Body of pancreas (tissue), 4 donors: ENCODE results near the gene SVEP1. TPM values are rescaled to one million over a fixed set of nuclear protein-coding genes. Genes with fewer than 3 reads are reported as not detected.

Source experiments
- ATAC-seq: fragments of 150-250 bp; one replicate; pipeline ENCODE4 v1.9.1; 2016
- DNase-seq, 4 donors: peaks; one replicate each; pipeline ENCODE4 v3.0.0-alpha.2; 2019
- H3K27ac ChIP-seq, 4 donors: fragments of 200-600 bp; sonication (generic); 1 replicate in 3 of 4; 2 replicates in 1 of 4; pipeline versions ENCODE4 v1.5.1 to v1.6.1; 2016 to 2019; ENCODE audit warnings: mild to moderate bottlenecking in 1 of 4, mixed read lengths in 1 of 4, moderate library complexity in 1 of 4
- H3K27me3 ChIP-seq, 2 donors: fragments of 200-600 bp; sonication (generic); one replicate each; pipeline ENCODE4 v1.6.0; 2016; ENCODE audit warnings: mild to moderate bottlenecking in 1 of 2
- H3K36me3 ChIP-seq, 2 donors: fragments of 200-600 bp; sonication (generic); replicated peaks in 1 of 2; 2 replicates each; pipeline ENCODE4 v1.5.1; 2016; ENCODE audit warnings: low read depth in 2 of 2; ENCODE audit not compliant: insufficient read depth in 1 of 2
- H3K4me1 ChIP-seq: fragments of 200-600 bp; sonication (generic); one replicate; pipeline ENCODE4 v1.6.0; 2016
- H3K4me3 ChIP-seq, 2 donors: fragments of 200-600 bp; sonication (generic); 1 replicate in 1 of 2; 2 replicates in 1 of 2; pipeline ENCODE4 v1.5.1; 2016 to 2019
- H3K9me3 ChIP-seq, 3 donors: fragments of 200-600 bp; sonication (generic); 1 replicate in 2 of 3; 2 replicates in 1 of 3; pipeline ENCODE4 v1.5.1; 2016
- POLR2A ChIP-seq, 3 donors: fragments of 450-650 bp; IDR thresholded peaks; one replicate each; pipeline ENCODE4 v1.6.1; 2016; ENCODE audit warnings: antibody characterized with exemption in 3 of 3, mild to moderate bottlenecking in 2 of 3
- WGBS, 2 donors: methylation state at CpG; one replicate each; pipeline ENCODE4 v1.1.5; 2017; 5-methylcytosine and 5-hydroxymethylcytosine counted together
- intact Hi-C: fragments of 100-400 bp; cut with DNase I; formaldehyde crosslinking; loops from one replicate; pipeline ENCODE4 v1.15.1; 2023
- total RNA-seq, 2 donors: library from RNA; depleted of rRNA; stranded (reverse); fragments of >200 nt; gene quantifications; one replicate each; pipeline ENCODE4 v1.1.0, GENCODE V29; 2016
- TF ChIP-seq, protein P1 (sequence below), 7 experiments: fragments of 450-650 bp in 4 of 7; fragments of 200-600 bp in 3 of 7; sonication (generic) in 3 of 7; IDR thresholded peaks; one replicate each; pipeline ENCODE4 v1.5.1; 2016 to 2019; ENCODE audit warnings: antibody characterized with exemption in 7 of 7

Gene SVEP1
- total RNA-seq, 2 donors from 2014 or later, result 23.7 to 34.0 TPM

GRCh38 chr9:110580850-110581249, 1.3 kb upstream of the SVEP1 start:
- H3K9me3 ChIP-seq, result no peaks in the 10 kb centered on the region
- TF ChIP-seq, protein P1, sequence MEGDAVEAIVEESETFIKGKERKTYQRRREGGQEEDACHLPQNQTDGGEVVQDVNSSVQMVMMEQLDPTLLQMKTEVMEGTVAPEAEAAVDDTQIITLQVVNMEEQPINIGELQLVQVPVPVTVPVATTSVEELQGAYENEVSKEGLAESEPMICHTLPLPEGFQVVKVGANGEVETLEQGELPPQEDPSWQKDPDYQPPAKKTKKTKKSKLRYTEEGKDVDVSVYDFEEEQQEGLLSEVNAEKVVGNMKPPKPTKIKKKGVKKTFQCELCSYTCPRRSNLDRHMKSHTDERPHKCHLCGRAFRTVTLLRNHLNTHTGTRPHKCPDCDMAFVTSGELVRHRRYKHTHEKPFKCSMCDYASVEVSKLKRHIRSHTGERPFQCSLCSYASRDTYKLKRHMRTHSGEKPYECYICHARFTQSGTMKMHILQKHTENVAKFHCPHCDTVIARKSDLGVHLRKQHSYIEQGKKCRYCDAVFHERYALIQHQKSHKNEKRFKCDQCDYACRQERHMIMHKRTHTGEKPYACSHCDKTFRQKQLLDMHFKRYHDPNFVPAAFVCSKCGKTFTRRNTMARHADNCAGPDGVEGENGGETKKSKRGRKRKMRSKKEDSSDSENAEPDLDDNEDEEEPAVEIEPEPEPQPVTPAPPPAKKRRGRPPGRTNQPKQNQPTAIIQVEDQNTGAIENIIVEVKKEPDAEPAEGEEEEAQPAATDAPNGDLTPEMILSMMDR (IDR thresholded peaks at IDR 0.05), result no peak
- TF ChIP-seq POLR2A (IDR thresholded peaks at IDR 0.05), result no peak
- intact Hi-C loops, result no loop called here
- ATAC-seq (peak; percentile 77), DNase-seq (peak in 1 of 4 donors; percentile 25)
- no peaks in the 10 kb centered on the region for H3K27me3 ChIP-seq
- H3K4me3 ChIP-seq, result no peak overlapping the region
- no peaks in the 10 kb centered on the region for H3K36me3 ChIP-seq
- 32 to 38% methylated on average over 6 of the region's 6 CpGs for WGBS, 2 donors
- peaks cover 13% of the 10 kb centered on the region for H3K4me1 ChIP-seq
- H3K27ac ChIP-seq, result no peak overlapping the region

GRCh38 chr9:110579862-110580219, 300 bp upstream of the SVEP1 start:
- H3K27ac ChIP-seq, result peak overlapping the region in 2 of 4 donors; percentile 62 to 63

DNA sequence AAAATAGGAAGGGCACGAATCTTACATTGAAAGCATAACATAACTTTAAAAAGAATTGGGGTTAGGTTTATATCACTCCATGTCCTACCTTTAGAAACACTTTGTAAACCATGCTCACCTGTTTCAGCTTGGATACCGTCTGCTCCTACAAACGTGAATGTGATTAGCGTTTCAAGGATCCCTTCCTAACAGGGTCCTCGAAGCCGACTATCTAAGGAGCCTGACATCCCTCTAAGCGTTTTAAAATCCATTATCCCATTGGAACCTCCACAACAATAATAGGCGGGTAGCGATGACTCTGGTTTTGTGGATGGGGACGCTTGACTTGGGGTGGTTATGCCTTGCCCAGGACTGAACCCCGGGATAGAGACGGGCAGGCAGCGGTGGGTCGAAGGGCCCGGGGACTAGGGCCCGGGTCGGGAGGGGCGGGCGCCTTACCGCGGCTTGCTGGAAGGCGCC, 937 bp downstream of the SVEP1 start:
- H3K9me3 ChIP-seq, result no peaks in the 10 kb centered on the region
- H3K4me1 ChIP-seq, result peaks cover 13% of the 10 kb centered on the region
- ATAC-seq, result no peak
- H3K4me3 ChIP-seq, result no peak overlapping the region
- no peaks in the 10 kb centered on the region for H3K36me3 ChIP-seq
- no peak for DNase-seq
- H3K27ac ChIP-seq, result peak overlapping the region in 3 of 4 donors; percentile 42 to 63 (median 62)
- no peaks in the 10 kb centered on the region for H3K27me3 ChIP-seq
- intact Hi-C loops, result no loop called here
- whole genome bisulfite sequencing, 2 donors, result 5 to 16% methylated on average over 10 to 22 of the region's 22 CpGs
- TF ChIP-seq, protein P1 (IDR thresholded peaks at IDR 0.05), result no peak
- no peak for TF ChIP-seq POLR2A (IDR thresholded peaks at IDR 0.05)

More at GRCh38 chr9:110579862-110580219, 300 bp upstream of the SVEP1 start:
- ATAC-seq, result peak; percentile 20
- H3K36me3 ChIP-seq, result no peaks in the 10 kb centered on the region
- no peaks in the 10 kb centered on the region for H3K27me3 ChIP-seq
- DNase-seq, result peak in 2 of 4 donors; percentile 9 to 21
- WGBS, 2 donors, result 1 to 2% methylated on average over 13 of the region's 13 CpGs
- peak overlapping the region in 1 of 2 donors; percentile 15 for H3K4me3 ChIP-seq
- H3K4me1 ChIP-seq, result peaks cover 13% of the 10 kb centered on the region
- H3K9me3 ChIP-seq, result no peaks in the 10 kb centered on the region
- TF ChIP-seq, protein P1 (IDR thresholded peaks at IDR 0.05), result no peak
- TF ChIP-seq POLR2A (IDR thresholded peaks at IDR 0.05), result no peak
- intact Hi-C loops, result no loop called here

GRCh38 chr9:110575945-110576344, 3.6 kb downstream of the SVEP1 start:
- intact Hi-C loops, result no loop called here
- Histone ChIP-seq H3K27me3 (no peaks in the 10 kb centered on the region), H3K4me1 (peaks cover 13% of the 10 kb centered on the region), H3K4me3 (no peak overlapping the region), H3K27ac (no peak overlapping the region), H3K9me3 (no peaks in the 10 kb centered on the region), H3K36me3 (no peaks in the 10 kb centered on the region)
- DNase-seq, result no peak
- TF ChIP-seq POLR2A (IDR thresholded peaks at IDR 0.05), result no peak
- TF ChIP-seq, protein P1 (IDR thresholded peaks at IDR 0.05), result no peak
- no peak for ATAC-seq

- Histone ChIP-seq H3K36me3 (no peaks in the 10 kb centered on the region), H3K4me3 (no peak overlapping the region), H3K9me3 (no peaks in the 10 kb centered on the region), H3K27ac (no peak overlapping the region), H3K4me1 (peaks cover 13% of the 10 kb centered on the region), H3K27me3 (no peaks in the 10 kb centered on the region)
- 69 to 71% methylated on average over 5 of the region's 5 CpGs for WGBS, 2 donors
- intact Hi-C loops, result no loop called here
- DNase-seq, result no peak
- no peak for ATAC-seq
- TF ChIP-seq POLR2A (IDR thresholded peaks at IDR 0.05), result no peak
- TF ChIP-seq, protein P1 (IDR thresholded peaks at IDR 0.05), result no peak
Measured at GRCh38 chr9:110575169-110575568, 4.4 kb downstream of the SVEP1 start.
